Activated CD8-positive, alpha-beta T cell treated with anti-CD3 and anti-CD28 coated beads for 36 hours (primary cell): ENCODE data around the gene ARHGAP4. TPM values are rescaled to one million over a fixed set of nuclear protein-coding genes. Genes with fewer than 3 reads are reported as not detected.

Source experiments
- ATAC-seq: fragments of 200-7000 bp; cut with Tn5 transposase; one replicate; pipeline ENCODE4 v1.10.0; 2021; ENCODE audit warnings: mild to moderate bottlenecking, moderate library complexity
- CTCF ChIA-PET: fragments of 350-600 bp; sonication (Branson Sonifier 250); formaldehyde crosslinking; loops from one replicate; lab custom pipeline; 2021; ENCODE audit warnings: antibody characterized with exemption; lab: Charles Lee
- POLR2A ChIA-PET: fragments of 350-600 bp; sonication (Branson Sonifier 250); formaldehyde crosslinking; loops from one replicate; lab custom pipeline; 2021; ENCODE audit warnings: antibody characterized with exemption; lab: Charles Lee
- DNase-seq: peaks from one replicate; pipeline ENCODE4 v3.0.0-alpha.2; 2020
- H3K27ac Mint-ChIP-seq: one replicate; pipeline ENCODE4 v1.8.0; 2021; ENCODE audit warnings: mild to moderate bottlenecking, mixed read lengths
- H3K27me3 Mint-ChIP-seq: one replicate; pipeline ENCODE4 v1.8.0; 2021; ENCODE audit warnings: mixed read lengths
- H3K36me3 Mint-ChIP-seq: one replicate; pipeline ENCODE4 v1.8.0; 2021; ENCODE audit warnings: low read depth, mixed read lengths
- H3K4me1 Mint-ChIP-seq: one replicate; pipeline ENCODE4 v1.8.0; 2021; ENCODE audit warnings: low read depth, mixed read lengths
- H3K4me3 Mint-ChIP-seq: one replicate; pipeline ENCODE4 v1.8.0; 2021; ENCODE audit warnings: mild to moderate bottlenecking, moderate library complexity, mixed read lengths
- H3K9me3 Mint-ChIP-seq: one replicate; pipeline ENCODE4 v1.8.0; 2021; ENCODE audit warnings: mixed read lengths
- intact Hi-C: fragments of 100-400 bp; cut with micrococcal nuclease; formaldehyde crosslinking; loops from one replicate; pipeline ENCODE4 v1.10.0; 2022
- total RNA-seq, 2 experiments: library from RNA; stranded (reverse); gene quantifications; one replicate each; pipeline ENCODE4 v1.2.3, GENCODE V29; 2021
- TF ChIP-seq, protein P1 (sequence below): fragments of 200-600 bp; IDR thresholded peaks from one replicate; pipeline ENCODE4 v1.8.0; 2022; ENCODE audit warnings: antibody characterized with exemption, mild to moderate bottlenecking

ARHGAP4 gene
- total RNA-seq, 2 experiments from 2014 or later, result 128 to 130 TPM

DNA sequence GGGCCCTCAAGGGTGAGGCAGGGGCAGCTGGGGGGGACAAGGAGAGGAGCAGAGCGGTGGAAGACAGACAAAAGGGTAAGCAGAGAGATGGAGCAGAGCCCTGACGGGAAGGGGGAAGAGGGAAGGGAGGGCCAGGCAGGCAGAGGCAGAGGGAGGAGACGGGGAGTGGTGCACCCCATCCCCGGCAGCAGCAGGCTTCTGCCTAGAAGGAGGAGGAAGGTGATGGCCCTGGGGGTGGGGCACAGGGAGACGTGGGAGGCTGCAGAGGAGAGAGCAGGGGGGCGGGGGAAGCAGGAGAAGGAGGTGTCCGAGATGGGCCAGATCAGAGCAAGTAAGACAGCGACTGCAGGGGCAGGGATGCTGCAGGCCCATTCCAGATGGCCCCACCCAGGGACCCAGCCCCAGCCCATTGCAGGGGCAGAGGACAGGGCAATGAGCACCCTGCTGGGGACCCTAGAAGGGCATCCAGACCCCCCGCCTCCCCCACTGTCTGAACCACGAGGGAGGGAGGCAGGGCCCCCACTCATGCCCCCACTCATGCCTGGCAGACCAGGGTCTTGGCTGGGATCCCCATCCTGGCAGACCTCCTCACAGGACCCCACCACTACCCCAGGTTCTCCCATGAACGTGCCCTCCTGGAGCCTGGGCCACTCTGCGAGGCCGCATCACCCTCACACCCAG is 42.8 kb downstream of the ARHGAP4 start:
- ChIA-PET CTCF (no interaction called here), POLR2A (interaction anchor here (1.0 kb wide), 2 partner anchors 11 to 21 kb away, joined by 3 to 4 read pairs; no protein-coding TSS in a partner anchor)
- DNase-seq (no peak), ATAC-seq (no peak)
- H3K4me1 Mint-ChIP-seq, result peaks cover 11% of the 10 kb centered on the region
- no peak overlapping the region for H3K4me3 Mint-ChIP-seq
- peaks cover 24% of the 10 kb centered on the region for H3K27me3 Mint-ChIP-seq
- TF ChIP-seq, protein P1, sequence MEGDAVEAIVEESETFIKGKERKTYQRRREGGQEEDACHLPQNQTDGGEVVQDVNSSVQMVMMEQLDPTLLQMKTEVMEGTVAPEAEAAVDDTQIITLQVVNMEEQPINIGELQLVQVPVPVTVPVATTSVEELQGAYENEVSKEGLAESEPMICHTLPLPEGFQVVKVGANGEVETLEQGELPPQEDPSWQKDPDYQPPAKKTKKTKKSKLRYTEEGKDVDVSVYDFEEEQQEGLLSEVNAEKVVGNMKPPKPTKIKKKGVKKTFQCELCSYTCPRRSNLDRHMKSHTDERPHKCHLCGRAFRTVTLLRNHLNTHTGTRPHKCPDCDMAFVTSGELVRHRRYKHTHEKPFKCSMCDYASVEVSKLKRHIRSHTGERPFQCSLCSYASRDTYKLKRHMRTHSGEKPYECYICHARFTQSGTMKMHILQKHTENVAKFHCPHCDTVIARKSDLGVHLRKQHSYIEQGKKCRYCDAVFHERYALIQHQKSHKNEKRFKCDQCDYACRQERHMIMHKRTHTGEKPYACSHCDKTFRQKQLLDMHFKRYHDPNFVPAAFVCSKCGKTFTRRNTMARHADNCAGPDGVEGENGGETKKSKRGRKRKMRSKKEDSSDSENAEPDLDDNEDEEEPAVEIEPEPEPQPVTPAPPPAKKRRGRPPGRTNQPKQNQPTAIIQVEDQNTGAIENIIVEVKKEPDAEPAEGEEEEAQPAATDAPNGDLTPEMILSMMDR, result no peak
- intact Hi-C loops, result no loop called here
- no peaks in the 10 kb centered on the region for H3K36me3 Mint-ChIP-seq
- H3K9me3 Mint-ChIP-seq, result no peaks in the 10 kb centered on the region
- no peak overlapping the region for H3K27ac Mint-ChIP-seq

DNA sequence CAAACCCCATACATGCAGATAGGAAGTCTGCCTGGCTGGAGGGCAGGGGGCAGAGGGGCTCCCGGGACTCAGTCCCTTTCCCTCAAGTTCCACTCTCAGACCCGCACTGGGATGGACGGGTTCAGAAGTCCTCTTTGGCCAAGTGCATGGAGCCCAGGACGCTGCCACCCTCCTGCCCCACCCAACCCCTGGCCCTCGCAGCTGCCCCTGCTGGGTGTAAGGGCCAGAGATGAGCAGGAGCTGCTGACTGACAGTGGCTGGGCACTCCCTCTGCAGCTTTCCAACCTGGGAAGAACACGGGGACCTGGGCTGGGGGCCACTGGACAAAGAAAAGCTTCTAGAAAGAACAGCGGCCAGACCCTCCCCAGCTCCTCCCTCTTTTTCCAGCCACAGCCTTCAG is 43.5 kb downstream of the ARHGAP4 start:
- Mint-ChIP-seq H3K4me3 (no peak overlapping the region), H3K27ac (no peak overlapping the region), H3K36me3 (no peaks in the 10 kb centered on the region), H3K9me3 (no peaks in the 10 kb centered on the region), H3K27me3 (peaks cover 26% of the 10 kb centered on the region), H3K4me1 (peaks cover 18% of the 10 kb centered on the region)
- TF ChIP-seq, protein P1, result no peak
- POLR2A ChIA-PET, result no interaction called here
- no peak for DNase-seq
- no peak for ATAC-seq
- intact Hi-C loops, result no loop called here
- CTCF ChIA-PET, result no interaction called here

DNA sequence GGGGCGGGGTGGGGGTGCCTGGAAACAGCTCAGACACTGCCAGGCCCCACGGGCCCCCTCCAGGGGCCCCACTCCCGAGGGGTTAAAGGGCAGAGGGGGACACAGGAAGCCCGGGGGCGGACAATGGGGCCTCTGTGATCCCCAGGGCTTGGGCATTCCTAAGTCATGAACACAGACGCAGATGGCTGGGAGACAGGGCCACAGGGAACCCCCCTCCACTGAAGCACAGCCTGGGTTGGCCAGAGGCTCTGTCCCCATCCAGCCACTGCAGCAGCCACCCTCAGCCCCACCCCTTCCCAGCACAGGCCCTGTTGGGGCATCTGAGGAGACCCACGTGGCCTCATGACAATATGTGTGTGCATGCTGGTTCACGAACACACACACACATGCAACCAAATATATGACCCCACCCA is 44.0 kb downstream of the ARHGAP4 start:
- Mint-ChIP-seq H3K27ac (no peak overlapping the region), H3K36me3 (no peaks in the 10 kb centered on the region), H3K4me3 (no peak overlapping the region), H3K9me3 (no peaks in the 10 kb centered on the region), H3K4me1 (peaks cover 18% of the 10 kb centered on the region), H3K27me3 (peaks cover 24% of the 10 kb centered on the region)
- no peak for ATAC-seq
- CTCF ChIA-PET, result no interaction called here
- no peak for DNase-seq
- intact Hi-C loops, result no loop called here
- TF ChIP-seq, protein P1, result no peak
- POLR2A ChIA-PET, result no interaction called here

DNA sequence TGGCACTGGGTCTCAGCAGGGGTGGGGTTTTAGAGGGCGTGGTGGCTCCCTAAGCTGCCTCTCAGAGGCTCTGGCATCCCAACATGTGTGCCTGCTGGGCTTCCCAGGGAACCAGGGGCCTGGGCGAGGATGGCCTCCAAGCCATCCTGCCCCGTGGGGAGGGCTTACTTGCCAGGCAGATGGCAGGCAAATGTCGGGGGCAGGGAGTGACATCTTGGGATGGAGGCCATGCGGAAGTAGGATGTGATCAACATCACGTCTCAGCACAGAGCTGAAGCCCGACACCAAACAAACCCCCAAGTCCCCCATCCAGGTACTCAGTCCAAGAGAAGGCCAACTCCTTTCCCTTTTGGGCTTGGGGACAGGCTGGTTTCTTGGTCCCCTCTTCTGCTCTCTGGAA is 44.8 kb downstream of the ARHGAP4 start:
- ChIA-PET POLR2A (no interaction called here), CTCF (no interaction called here)
- no peaks in the 10 kb centered on the region for H3K36me3 Mint-ChIP-seq
- intact Hi-C loops, result no loop called here
- no peak overlapping the region for H3K27ac Mint-ChIP-seq
- H3K27me3 Mint-ChIP-seq, result peaks cover 26% of the 10 kb centered on the region
- no peak for ATAC-seq
- H3K9me3 Mint-ChIP-seq, result no peaks in the 10 kb centered on the region
- no peak for DNase-seq
- H3K4me3 Mint-ChIP-seq, result no peak overlapping the region
- peaks cover 18% of the 10 kb centered on the region for H3K4me1 Mint-ChIP-seq
- TF ChIP-seq, protein P1, result no peak

DNA sequence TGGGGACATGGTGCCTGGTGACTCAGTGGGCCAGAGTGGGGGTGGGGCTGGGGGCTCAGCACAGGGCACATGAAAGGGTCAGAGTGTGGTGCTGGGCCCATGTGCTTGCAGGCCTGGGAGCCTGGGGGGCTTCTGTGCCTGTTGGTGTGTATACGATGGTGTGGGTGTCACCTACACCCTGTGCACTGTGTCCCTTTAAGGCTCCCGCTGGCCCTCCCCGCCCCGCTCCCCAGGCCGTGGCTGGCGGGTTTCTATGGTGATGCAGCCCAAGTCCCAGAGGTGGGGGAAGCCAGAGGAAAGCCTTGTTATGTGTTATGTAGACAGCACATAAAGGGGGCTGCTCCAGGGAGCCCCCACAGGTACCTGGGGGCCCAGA is 45.6 kb downstream of the ARHGAP4 start:
- DNase-seq (no peak), ATAC-seq (no peak)
- Mint-ChIP-seq H3K27ac (no peak overlapping the region), H3K9me3 (no peaks in the 10 kb centered on the region), H3K4me1 (peaks cover 18% of the 10 kb centered on the region), H3K27me3 (peaks cover 29% of the 10 kb centered on the region), H3K36me3 (no peaks in the 10 kb centered on the region), H3K4me3 (no peak overlapping the region)
- TF ChIP-seq, protein P1, result no peak
- intact Hi-C loops, result no loop called here
- POLR2A ChIA-PET, result no interaction called here
- CTCF ChIA-PET, result no interaction called here
